ENCODE results near the gene GRN.

GRN gene

DNA sequence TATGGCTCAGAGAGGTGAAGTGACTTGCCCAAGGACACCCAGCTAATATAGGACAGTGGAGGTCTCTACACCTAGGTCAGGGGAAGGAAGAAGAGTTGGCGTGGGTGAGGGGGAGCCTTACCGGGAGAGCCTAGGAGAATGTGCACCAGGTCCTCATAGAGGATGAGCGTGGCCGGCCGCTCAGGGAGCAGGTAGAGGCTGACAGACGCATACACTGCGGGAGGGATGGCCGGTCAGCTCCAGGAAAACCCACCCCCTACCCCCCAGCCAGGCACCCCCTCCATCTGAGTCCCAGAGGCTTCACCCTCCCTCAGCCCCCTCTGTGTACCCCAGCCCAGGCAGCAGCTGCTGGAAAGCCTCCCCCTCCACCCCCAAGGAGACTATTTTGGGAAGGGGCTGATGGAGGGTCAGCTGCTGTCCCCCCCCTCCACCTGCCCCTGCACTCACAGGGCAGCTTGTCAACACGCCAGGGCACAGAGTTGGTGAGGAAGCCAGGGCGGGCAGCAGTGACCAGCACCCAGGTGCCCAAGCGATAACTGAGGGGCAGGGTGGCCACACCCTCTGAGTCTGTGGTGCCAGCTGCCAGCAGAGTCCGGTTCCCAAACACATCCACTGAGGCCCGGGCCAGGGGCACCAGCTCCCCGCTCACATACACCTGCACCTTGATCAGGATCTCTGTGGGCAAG is 14.5 kb downstream of the GRN start:
- TF ChIP-seq, protein P1, sequence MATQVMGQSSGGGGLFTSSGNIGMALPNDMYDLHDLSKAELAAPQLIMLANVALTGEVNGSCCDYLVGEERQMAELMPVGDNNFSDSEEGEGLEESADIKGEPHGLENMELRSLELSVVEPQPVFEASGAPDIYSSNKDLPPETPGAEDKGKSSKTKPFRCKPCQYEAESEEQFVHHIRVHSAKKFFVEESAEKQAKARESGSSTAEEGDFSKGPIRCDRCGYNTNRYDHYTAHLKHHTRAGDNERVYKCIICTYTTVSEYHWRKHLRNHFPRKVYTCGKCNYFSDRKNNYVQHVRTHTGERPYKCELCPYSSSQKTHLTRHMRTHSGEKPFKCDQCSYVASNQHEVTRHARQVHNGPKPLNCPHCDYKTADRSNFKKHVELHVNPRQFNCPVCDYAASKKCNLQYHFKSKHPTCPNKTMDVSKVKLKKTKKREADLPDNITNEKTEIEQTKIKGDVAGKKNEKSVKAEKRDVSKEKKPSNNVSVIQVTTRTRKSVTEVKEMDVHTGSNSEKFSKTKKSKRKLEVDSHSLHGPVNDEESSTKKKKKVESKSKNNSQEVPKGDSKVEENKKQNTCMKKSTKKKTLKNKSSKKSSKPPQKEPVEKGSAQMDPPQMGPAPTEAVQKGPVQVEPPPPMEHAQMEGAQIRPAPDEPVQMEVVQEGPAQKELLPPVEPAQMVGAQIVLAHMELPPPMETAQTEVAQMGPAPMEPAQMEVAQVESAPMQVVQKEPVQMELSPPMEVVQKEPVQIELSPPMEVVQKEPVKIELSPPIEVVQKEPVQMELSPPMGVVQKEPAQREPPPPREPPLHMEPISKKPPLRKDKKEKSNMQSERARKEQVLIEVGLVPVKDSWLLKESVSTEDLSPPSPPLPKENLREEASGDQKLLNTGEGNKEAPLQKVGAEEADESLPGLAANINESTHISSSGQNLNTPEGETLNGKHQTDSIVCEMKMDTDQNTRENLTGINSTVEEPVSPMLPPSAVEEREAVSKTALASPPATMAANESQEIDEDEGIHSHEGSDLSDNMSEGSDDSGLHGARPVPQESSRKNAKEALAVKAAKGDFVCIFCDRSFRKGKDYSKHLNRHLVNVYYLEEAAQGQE (IDR thresholded peaks at IDR 0.05; ENCODE audit: insufficient read depth in 1 of 2, low read depth in 2 of 2, low read length in 2 of 2), result no peak
- TF ChIP-seq FOXP2 (optimal IDR thresholded peaks at IDR 0.05; ENCODE audit: borderline replicate concordance, extremely low read depth, extremely low read length, insufficient read depth) (no peak), TAF1 (IDR thresholded peaks at IDR 0.05; ENCODE audit: borderline replicate concordance, insufficient read depth, low read length) (no peak), SIN3A (IDR thresholded peaks at IDR 0.05; ENCODE audit: borderline replicate concordance, insufficient read depth, low read length) (no peak), POLR2AphosphoS5 (IDR thresholded peaks at IDR 0.05; ENCODE audit: low read depth, low read length) (no peak)

DNA sequence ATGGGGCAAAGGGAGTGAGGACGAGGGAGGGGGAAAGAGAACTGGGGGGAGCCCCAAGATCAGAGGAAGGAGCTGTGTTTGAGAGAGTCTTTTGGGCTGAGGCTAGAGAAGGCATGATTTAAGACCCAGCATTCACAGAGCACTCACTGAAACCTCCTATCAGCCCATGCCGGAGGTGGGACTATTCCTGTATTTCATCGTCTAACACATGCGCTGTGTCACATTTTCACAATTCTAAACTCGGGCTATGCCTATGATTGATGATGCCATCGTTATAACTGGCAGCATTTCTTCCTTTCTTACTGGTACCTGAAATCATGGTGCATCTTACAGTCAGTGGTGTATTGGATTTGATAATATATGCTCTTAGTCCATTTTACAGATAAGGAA is 15.0 kb downstream of the GRN start:
- TF ChIP-seq SIN3A (IDR thresholded peaks at IDR 0.05; ENCODE audit: borderline replicate concordance, insufficient read depth, low read length), result no peak
- no peak for TF ChIP-seq TAF1 (IDR thresholded peaks at IDR 0.05; ENCODE audit: borderline replicate concordance, insufficient read depth, low read length)
- TF ChIP-seq, protein P1 (IDR thresholded peaks at IDR 0.05; ENCODE audit: insufficient read depth in 1 of 2, low read depth in 2 of 2, low read length in 2 of 2), result no peak
- no peak for TF ChIP-seq POLR2AphosphoS5 (IDR thresholded peaks at IDR 0.05; ENCODE audit: low read depth, low read length)
- TF ChIP-seq FOXP2 (optimal IDR thresholded peaks at IDR 0.05; ENCODE audit: borderline replicate concordance, extremely low read depth, extremely low read length, insufficient read depth), result no peak

DNA sequence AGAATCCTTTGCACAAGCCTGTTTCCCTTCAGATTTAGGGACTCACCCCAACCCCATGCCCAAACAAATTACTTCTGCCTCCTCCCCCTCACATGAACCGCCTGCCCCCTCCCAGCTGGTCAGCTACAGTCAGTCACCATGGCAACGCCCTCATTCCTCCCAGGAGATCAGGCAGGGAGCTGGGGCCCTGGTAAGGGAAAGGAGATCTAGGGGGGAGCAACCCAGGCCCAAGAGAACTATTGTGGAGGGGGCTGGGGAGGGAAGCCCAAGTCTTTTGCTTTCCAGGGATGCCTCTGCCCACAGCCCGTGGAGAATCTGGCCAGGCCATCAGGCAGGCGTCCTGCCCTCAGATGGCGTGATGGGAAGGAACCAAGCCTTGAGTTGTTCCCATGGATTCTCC is 15.7 kb downstream of the GRN start:
- TF ChIP-seq TAF1 (IDR thresholded peaks at IDR 0.05; ENCODE audit: borderline replicate concordance, insufficient read depth, low read length) (no peak), POLR2AphosphoS5 (IDR thresholded peaks at IDR 0.05; ENCODE audit: low read depth, low read length) (no peak), FOXP2 (optimal IDR thresholded peaks at IDR 0.05; ENCODE audit: borderline replicate concordance, extremely low read depth, extremely low read length, insufficient read depth) (no peak), SIN3A (IDR thresholded peaks at IDR 0.05; ENCODE audit: borderline replicate concordance, insufficient read depth, low read length) (no peak)
- TF ChIP-seq, protein P1 (IDR thresholded peaks at IDR 0.05; ENCODE audit: insufficient read depth in 1 of 2, low read depth in 2 of 2, low read length in 2 of 2), result no peak

DNA sequence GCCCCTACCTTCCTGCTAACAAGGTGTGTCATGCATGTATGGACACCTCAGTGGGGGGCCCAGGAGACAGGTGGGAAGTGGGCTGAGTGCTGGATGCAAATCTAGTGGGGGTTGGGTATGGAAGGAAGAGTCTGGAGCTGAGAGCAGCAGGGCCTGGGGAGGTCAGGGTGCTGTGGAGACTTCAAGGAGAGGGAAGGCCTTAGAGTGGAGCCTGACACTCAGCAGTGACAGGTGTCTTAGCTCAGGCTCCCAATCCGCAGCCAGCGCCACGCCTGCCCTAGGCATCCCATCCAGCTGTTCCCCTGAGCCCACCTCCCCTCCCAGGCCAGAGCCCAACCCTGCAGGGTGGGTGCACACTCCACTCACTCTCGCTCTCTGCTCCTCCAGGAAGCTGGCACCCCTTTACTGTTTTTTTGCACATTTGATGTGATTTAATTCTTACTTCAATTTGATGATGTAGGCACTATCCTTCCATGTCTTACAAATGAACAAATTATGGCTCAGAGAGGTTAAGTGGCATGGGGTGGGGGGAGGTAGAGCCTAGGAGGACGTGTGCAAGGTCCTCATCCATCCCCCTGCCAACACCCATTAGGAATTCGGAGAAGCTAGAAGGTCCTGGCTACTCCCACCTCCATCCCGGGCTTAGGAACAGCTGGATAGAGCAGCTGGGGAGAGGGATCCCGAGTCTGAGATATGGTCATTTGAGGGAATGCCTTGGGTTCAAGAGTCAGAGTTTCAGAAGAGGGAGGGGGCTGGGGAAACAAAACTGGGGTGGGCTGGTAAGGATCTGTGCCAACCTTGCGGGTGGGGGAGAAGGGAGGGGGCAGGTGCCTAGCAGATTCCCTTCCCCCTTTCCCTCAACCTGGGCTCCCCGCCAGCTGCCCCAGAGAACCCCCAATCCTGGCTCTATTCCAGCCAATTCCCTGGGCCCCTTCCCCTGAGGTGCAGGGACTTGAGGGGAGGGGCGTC is 16.5 kb downstream of the GRN start:
- TF ChIP-seq FOXP2 (optimal IDR thresholded peaks at IDR 0.05; ENCODE audit: borderline replicate concordance, extremely low read depth, extremely low read length, insufficient read depth) (no peak), TAF1 (IDR thresholded peaks at IDR 0.05; ENCODE audit: borderline replicate concordance, insufficient read depth, low read length) (no peak), POLR2AphosphoS5 (IDR thresholded peaks at IDR 0.05; ENCODE audit: low read depth, low read length) (no peak), SIN3A (IDR thresholded peaks at IDR 0.05; ENCODE audit: borderline replicate concordance, insufficient read depth, low read length) (no peak)
- TF ChIP-seq, protein P1 (IDR thresholded peaks at IDR 0.05; ENCODE audit: insufficient read depth in 1 of 2, low read depth in 2 of 2, low read length in 2 of 2), result no peak

Measured in PFSK-1 (cell line).